ENCODE data around the gene CTNND2. TPM values are rescaled to one million over a fixed set of nuclear protein-coding genes. Genes with fewer than 3 reads are reported as not detected.
A peak's percentile ranks its signal among the peaks of the same experiment; 100 is the strongest.

CTNND2 gene
- total and polyA plus RNA-seq, 2 donors = 0.24 to 1.4 TPM

DNA sequence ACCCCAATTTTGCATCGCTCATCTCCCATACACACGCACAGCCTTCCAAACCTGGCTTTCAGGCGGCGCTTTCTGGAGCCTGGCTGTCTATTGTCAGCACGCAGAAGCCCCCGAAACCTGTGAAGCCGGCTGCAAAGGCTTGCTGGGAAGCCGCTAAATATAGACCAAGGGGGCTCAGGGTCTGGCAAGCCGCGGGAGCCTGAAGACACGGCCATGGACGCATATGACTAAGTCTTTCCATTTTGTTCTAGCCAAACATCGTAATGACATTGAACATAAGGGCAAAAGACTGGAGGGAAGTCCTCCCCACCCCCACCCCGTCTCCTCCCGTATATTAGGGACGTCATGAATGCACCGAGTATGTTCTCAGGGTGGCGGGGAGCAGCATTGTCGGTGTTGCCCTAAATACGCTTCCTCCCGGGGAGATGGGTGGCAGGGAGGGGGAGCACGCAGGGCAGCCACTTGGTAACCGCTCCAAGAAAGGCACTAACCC lies 1.1 kb downstream of the CTNND2 start:
- Histone ChIP-seq H3K4me1 (ENCODE audit: insufficient read depth) (no peaks in the 10 kb centered on the region), H3K36me3 (ENCODE audit: insufficient read depth) (no peaks in the 10 kb centered on the region), H3K27ac (ENCODE audit: low read depth) (no peak overlapping the region), H3K4me3 (ENCODE audit: low read depth, low read length) (peak overlapping the region; percentile 19)
- no peak for DNase-seq (ENCODE audit: extremely low spot score)
- 1% methylated on average over 23 of the region's 23 CpGs for WGBS

DNA sequence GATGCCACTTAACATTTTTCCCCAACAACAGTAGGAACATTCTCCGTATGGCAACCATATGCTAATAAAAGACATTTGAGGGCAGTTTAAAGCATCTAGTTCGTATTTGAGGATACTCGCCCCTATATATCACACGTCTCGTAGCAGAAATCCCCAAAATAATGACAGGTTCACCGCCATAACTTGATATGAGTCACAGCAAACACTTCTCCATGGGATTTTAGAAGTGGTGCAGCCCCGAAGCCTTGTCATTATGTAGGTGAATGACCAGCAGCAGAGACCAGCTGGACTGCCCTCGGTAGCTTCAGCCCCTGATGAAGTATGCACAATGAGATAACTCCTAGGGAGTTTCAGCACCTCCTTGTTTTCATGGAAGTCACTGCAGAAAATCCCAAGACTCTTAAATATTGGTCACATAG lies 2.0 kb downstream of the CTNND2 start:
- H3K4me1 ChIP-seq (ENCODE audit: insufficient read depth) = no peaks in the 10 kb centered on the region
- DNase-seq (ENCODE audit: extremely low spot score) = no peak
- H3K4me3 ChIP-seq (ENCODE audit: low read depth, low read length) = no peak overlapping the region
- H3K27ac ChIP-seq (ENCODE audit: low read depth) = no peak overlapping the region
- no peaks in the 10 kb centered on the region for H3K36me3 ChIP-seq (ENCODE audit: insufficient read depth)
- WGBS = 53% methylated on average over 8 of the region's 8 CpGs

DNA sequence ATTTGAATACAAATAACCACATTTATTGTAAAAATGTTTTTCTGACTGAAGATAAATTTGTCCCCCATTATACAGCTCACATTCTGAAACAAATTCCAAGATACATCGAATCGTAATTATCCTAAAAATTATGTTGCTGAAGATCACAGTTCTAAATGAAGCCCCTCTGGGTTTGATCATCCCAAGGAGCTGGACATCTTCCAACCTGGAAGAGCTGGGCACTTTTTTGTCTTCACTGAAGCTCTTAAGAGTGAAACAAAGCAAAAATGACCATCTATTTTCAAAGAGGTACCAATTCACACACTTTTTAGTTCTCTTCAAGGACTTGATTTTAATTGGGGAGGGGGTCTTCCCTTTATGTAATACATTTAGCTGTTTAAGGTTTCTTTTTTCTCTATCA lies 5.5 kb downstream of the CTNND2 start:
- no peak for DNase-seq (ENCODE audit: extremely low spot score)
- Histone ChIP-seq H3K36me3 (ENCODE audit: insufficient read depth) (no peaks in the 10 kb centered on the region), H3K27ac (ENCODE audit: low read depth) (no peak overlapping the region), H3K4me3 (ENCODE audit: low read depth, low read length) (no peak overlapping the region), H3K4me1 (ENCODE audit: insufficient read depth) (no peaks in the 10 kb centered on the region)
- WGBS = 83% methylated on average over 2 of the region's 2 CpGs

DNA sequence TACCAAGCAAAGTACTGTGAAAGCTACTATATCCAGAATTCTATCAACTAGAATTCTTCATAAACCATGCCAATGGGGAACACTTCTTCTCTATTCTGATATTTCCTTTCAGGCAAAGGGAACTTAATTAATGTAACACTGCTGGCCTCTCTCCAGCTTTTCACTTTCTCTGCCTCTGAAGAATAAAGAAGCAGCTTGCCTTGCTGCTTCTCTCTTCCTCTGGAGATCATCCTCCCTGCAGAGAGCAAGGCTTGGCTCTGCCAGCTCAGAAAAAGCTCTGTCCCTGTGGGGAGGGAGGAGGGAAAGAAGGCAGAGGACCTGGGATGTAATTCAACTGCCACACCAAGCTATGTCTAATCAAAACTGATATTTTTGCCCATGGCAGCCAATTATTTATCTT lies 6.5 kb downstream of the CTNND2 start:
- no peaks in the 10 kb centered on the region for H3K36me3 ChIP-seq (ENCODE audit: insufficient read depth)
- no peak for DNase-seq (ENCODE audit: extremely low spot score)
- H3K27ac ChIP-seq (ENCODE audit: low read depth) = no peak overlapping the region
- H3K4me1 ChIP-seq (ENCODE audit: insufficient read depth) = no peaks in the 10 kb centered on the region
- H3K4me3 ChIP-seq (ENCODE audit: low read depth, low read length) = no peak overlapping the region

DNA sequence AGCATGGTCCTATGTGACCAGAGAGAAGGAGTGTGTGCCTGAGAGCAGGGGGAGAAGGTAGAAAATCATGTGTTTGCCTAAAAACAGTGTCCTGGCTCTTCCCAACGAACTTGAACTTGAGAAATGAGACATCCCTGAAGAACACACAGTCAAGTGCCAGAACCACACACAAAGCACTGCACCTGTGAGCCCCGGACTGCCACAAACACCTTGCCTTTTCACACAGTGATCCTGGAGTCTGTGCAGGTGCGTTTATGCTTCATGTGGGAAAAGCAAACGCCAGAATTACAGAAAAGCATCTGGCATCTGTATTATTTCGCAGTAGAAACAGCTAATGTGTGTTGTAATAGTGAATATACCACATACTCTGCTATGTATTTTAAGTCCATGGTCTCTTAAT lies 9.3 kb downstream of the CTNND2 start:
- Histone ChIP-seq H3K4me1 (ENCODE audit: insufficient read depth) (no peaks in the 10 kb centered on the region), H3K27ac (ENCODE audit: low read depth) (no peak overlapping the region), H3K36me3 (ENCODE audit: insufficient read depth) (no peaks in the 10 kb centered on the region), H3K4me3 (ENCODE audit: low read depth, low read length) (no peak overlapping the region)
- WGBS = 61% methylated on average over 5 of the region's 5 CpGs
- DNase-seq (ENCODE audit: extremely low spot score) = no peak

DNA sequence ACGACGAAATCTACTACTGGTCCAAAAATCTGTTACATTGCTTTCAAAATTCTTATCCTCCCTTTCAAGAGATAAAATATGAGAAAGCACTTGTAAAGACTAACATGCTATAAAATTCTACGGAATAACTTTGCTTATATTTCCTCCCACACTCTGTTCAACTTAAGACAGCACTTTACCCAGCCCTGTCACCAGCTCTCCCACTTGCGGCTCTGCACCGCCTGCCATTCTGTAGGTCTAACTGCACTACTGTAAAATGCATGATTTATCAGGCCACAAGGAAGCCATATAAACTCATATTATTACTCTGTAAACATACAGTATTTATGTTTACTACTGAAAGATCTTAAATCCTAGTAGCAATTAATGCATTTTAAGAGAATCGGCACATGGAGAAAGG lies 11.4 kb downstream of the CTNND2 start:
- no peak overlapping the region for H3K27ac ChIP-seq (ENCODE audit: low read depth)
- H3K4me1 ChIP-seq (ENCODE audit: insufficient read depth) = no peaks in the 10 kb centered on the region
- H3K4me3 ChIP-seq (ENCODE audit: low read depth, low read length) = no peak overlapping the region
- 54% methylated on average over 6 of the region's 6 CpGs for WGBS
- H3K36me3 ChIP-seq (ENCODE audit: insufficient read depth) = no peaks in the 10 kb centered on the region
- DNase-seq (ENCODE audit: extremely low spot score) = no peak

DNA sequence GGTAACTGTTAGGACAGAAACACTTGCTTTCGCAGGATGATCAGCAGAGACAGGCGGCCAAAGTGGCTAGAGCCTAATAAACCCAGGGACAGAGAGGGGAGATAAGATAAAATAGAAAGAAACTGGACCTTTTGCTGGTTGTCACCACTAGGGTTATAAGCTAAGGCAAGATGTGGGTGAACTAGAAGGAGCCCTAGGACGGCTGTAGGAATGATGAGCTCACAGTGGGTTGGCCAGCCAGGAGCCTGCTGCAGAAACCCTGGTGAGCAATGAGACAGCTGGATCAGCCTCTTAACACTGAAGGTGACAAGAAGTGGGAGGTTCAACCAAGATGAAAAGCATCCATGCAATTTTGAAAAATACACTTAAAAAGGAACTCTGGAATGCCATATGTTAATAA lies 13.5 kb downstream of the CTNND2 start:
- Histone ChIP-seq H3K27ac (ENCODE audit: low read depth) (no peak overlapping the region), H3K36me3 (ENCODE audit: insufficient read depth) (no peaks in the 10 kb centered on the region), H3K4me1 (ENCODE audit: insufficient read depth) (no peaks in the 10 kb centered on the region), H3K4me3 (ENCODE audit: low read depth, low read length) (no peak overlapping the region)
- DNase-seq (ENCODE audit: extremely low spot score) = no peak
- WGBS = 50% methylated on average over 3 of the region's 3 CpGs

DNA sequence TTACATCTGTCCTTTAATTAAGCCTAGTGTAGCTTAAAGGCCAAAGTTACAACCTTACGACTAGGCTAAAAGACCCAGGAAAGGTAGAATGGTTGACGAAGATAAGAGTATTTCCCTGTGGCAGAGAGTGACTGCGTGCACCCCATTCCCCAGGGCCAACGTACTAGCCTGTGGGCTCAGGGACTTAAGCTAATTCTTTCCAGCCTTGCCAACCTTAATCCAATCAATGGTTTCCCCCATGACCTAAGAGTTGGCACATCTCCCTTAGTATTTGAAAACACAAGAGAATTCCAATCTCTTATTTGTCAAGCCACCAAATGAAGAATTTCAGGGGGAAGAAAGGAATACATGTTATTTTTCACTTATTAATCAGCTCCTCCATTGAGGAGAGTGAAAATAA lies 16.0 kb downstream of the CTNND2 start:
- DNase-seq (ENCODE audit: extremely low spot score) = no peak
- H3K4me1 ChIP-seq (ENCODE audit: insufficient read depth) = no peaks in the 10 kb centered on the region
- H3K36me3 ChIP-seq (ENCODE audit: insufficient read depth) = no peaks in the 10 kb centered on the region
- H3K27ac ChIP-seq (ENCODE audit: low read depth) = no peak overlapping the region
- H3K4me3 ChIP-seq (ENCODE audit: low read depth, low read length) = no peak overlapping the region
- 88% methylated on average over 4 of the region's 4 CpGs for WGBS

DNA sequence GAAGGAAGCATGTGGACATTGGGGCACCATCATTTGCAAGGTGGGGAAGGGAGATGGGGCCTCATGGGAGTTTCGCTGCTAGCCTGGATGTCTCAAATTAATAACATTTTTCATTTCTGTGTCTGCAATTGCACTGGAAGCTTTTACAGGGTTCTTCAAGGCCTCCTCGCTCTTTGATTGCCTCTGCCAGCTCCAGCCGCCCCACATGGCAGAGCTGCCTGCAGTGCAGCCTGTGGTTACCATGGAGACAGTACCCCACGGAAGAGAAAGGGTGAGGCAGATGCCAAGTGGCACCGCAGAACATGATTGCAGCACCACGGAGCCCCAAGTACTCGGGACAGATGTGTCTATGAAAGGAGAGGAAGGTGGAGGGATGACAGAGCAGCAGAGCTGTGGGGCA lies 25.4 kb downstream of the CTNND2 start:
- no peak for DNase-seq (ENCODE audit: extremely low spot score)
- no peaks in the 10 kb centered on the region for H3K4me1 ChIP-seq (ENCODE audit: insufficient read depth)
- 75% methylated on average over 7 of the region's 7 CpGs for WGBS
- no peak overlapping the region for H3K4me3 ChIP-seq (ENCODE audit: low read depth, low read length)
- H3K36me3 ChIP-seq (ENCODE audit: insufficient read depth) = no peaks in the 10 kb centered on the region
- H3K27ac ChIP-seq (ENCODE audit: low read depth) = no peak overlapping the region

DNA sequence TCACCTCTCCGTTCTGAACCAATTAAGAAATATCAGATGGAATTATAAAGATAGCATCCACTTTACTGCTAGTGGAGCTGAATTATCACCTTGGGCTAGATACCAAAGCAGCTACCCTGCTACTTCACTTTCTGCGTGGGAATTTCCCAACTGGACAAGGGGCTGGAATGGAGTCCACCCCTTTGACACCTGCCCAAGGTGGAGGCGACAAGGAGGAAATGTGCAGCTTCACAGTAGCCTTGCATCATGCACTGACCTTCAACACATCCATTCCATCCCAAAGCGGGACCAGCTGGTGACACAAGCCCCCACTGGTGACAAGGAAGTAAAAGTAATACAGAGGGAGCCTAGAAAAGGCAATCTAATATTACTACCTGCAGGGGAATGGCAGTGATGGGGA lies 30.7 kb downstream of the CTNND2 start:
- Histone ChIP-seq H3K4me3 (ENCODE audit: low read depth, low read length) (no peak overlapping the region), H3K27ac (ENCODE audit: low read depth) (no peak overlapping the region), H3K4me1 (ENCODE audit: insufficient read depth) (no peaks in the 10 kb centered on the region), H3K36me3 (ENCODE audit: insufficient read depth) (no peaks in the 10 kb centered on the region)
- 71% methylated on average over 4 of the region's 4 CpGs for WGBS
- DNase-seq (ENCODE audit: extremely low spot score) = no peak

DNA sequence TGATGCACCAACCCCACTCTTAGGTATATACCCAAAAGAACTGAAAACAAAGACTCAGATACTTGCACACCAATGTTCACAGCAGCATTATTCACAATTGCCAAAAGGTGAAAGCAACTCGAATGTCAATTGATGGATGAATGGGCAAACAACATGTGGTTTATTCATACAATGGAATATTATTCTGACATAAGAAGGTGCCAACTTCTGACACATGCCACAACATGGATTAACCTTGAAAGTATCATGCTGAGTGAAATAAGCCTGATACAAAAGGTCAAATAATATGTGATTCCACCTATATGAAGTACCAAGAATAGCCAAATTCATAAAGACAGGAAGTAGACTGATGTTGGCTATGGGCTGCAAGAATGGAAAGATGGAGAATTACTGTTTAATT lies 35.0 kb downstream of the CTNND2 start:
- DNase-seq (ENCODE audit: extremely low spot score) = no peak
- H3K4me1 ChIP-seq (ENCODE audit: insufficient read depth) = no peaks in the 10 kb centered on the region
- whole genome bisulfite sequencing = 83% methylated on average over 1 of the region's 1 CpG
- H3K4me3 ChIP-seq (ENCODE audit: low read depth, low read length) = no peak overlapping the region
- H3K36me3 ChIP-seq (ENCODE audit: insufficient read depth) = no peaks in the 10 kb centered on the region
- no peak overlapping the region for H3K27ac ChIP-seq (ENCODE audit: low read depth)

DNA sequence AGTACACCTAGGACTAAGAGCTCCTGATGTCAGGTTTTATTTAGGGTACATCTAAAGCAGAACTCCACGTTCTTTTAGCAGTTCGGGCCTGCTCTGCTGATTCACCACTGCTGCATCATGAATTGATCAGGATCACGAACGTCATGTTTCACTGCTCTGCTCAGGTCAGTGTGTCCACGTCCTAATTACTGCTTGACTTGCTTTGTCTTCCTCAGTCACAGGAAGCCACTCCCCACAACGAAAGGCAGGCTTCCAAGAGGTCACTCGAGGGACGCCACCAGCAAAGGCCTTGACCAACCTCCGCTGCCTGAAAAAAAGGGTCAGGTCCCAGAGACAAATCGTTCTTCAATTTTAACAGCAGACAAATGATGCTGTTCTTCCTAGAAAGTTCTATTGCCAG lies 40.3 kb downstream of the CTNND2 start:
- H3K27ac ChIP-seq (ENCODE audit: low read depth) = no peak overlapping the region
- no peak overlapping the region for H3K4me3 ChIP-seq (ENCODE audit: low read depth, low read length)
- no peaks in the 10 kb centered on the region for H3K4me1 ChIP-seq (ENCODE audit: insufficient read depth)
- WGBS = 62% methylated on average over 10 of the region's 10 CpGs
- no peaks in the 10 kb centered on the region for H3K36me3 ChIP-seq (ENCODE audit: insufficient read depth)
- DNase-seq (ENCODE audit: extremely low spot score) = no peak

DNA sequence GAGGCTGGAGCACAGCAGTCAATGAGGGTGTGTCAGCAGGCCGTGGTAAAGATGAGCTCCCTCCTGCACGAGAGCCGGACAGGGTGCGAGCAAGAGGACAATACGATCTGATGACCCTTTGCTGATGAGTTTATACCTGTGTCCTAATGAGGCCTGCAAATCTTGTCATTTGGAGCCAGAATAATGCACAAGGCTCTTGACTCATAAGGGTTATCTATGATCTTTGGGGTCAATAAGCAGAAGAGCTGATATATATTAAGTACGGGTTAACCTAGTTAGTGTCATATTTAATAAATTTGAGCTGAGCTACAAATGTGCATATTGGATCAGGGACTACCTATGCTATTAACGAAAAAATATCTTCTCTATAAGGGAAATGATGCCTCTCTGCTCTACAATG lies 46.9 kb downstream of the CTNND2 start:
- no peak overlapping the region for H3K4me3 ChIP-seq (ENCODE audit: low read depth, low read length)
- no peak for DNase-seq (ENCODE audit: extremely low spot score)
- H3K27ac ChIP-seq (ENCODE audit: low read depth) = no peak overlapping the region
- 83% methylated on average over 7 of the region's 7 CpGs for WGBS
- H3K36me3 ChIP-seq (ENCODE audit: insufficient read depth) = no peaks in the 10 kb centered on the region
- no peaks in the 10 kb centered on the region for H3K4me1 ChIP-seq (ENCODE audit: insufficient read depth)

DNA sequence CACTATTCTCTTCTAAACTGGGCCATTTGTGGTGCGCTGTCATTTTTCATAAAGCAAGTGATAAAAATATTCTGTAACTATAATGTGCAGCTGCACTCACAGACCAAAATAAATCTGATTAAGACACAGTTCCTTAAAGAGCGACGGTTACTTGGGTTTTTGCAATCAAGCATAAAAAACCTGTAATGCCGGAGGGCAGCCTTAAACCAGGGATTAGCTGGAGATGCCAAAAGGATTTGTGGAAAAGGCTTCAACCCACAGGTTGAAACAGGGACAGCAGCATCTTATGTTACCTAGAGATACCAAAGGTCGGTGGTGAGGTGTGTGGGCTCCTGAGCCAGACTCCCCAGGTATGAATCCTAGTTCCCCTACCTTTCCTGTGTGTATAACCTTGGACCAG lies 49.3 kb downstream of the CTNND2 start:
- H3K27ac ChIP-seq (ENCODE audit: low read depth) = no peak overlapping the region
- no peaks in the 10 kb centered on the region for H3K36me3 ChIP-seq (ENCODE audit: insufficient read depth)
- no peak for DNase-seq (ENCODE audit: extremely low spot score)
- no peak overlapping the region for H3K4me3 ChIP-seq (ENCODE audit: low read depth, low read length)
- no peaks in the 10 kb centered on the region for H3K4me1 ChIP-seq (ENCODE audit: insufficient read depth)
- WGBS = 66% methylated on average over 5 of the region's 5 CpGs

DNA sequence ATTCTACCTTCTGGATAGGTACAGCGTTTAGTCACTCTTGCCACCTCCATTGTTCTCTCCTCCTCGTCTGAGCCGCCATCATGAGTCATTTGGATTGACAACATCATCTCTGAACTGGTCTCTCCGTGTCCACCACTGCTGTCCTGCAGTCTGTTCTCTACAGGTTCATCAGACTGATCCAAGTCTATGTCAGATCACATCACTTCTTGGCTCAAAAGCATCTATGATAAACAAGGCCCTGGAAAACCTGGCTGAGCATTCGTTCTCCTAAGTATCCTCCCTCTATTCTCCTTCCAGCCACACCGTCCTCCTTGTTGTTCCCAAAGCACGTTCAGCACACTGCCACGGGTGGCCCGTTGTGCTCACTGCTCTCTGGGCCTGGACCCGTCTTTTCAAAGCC lies 50.5 kb downstream of the CTNND2 start:
- H3K4me1 ChIP-seq (ENCODE audit: insufficient read depth) = no peaks in the 10 kb centered on the region
- H3K27ac ChIP-seq (ENCODE audit: low read depth) = no peak overlapping the region
- no peaks in the 10 kb centered on the region for H3K36me3 ChIP-seq (ENCODE audit: insufficient read depth)
- WGBS = 61% methylated on average over 10 of the region's 10 CpGs
- DNase-seq (ENCODE audit: extremely low spot score) = no peak
- no peak overlapping the region for H3K4me3 ChIP-seq (ENCODE audit: low read depth, low read length)
